H1 (cell line): ENCODE results near the gene SNED1. TPM values are rescaled to one million over a fixed set of nuclear protein-coding genes. Genes with fewer than 3 reads are reported as not detected.

Experiments
- CTCF ChIA-PET: fragments of 300-600 bp; sonication (Branson Sonifier 250); formaldehyde crosslinking; loops from one replicate; lab custom pipeline; 2021; ENCODE audit not compliant: partially characterized antibody; lab: Charles Lee
- POLR2A ChIA-PET: fragments of 300-600 bp; sonication (Branson Sonifier 250); formaldehyde crosslinking; loops from one replicate; lab custom pipeline; 2021; ENCODE audit warnings: inconsistent platforms; ENCODE audit not compliant: partially characterized antibody; lab: Charles Lee
- DNase-seq, 2 experiments: peaks; one replicate each; pipeline versions ENCODE4 v3.0.0 to v3.0.0-alpha.2; 2010 to 2022; ENCODE audit warnings: low spot score in 2 of 2, low read depth in 1 of 2, mixed read lengths in 1 of 2
- FAIRE-seq: peaks from 2 replicates; lab custom pipeline; 2011; peaks lifted over from hg19 to GRCh38; lab: Jason Lieb, UNC
- H2AFZ ChIP-seq: 2 replicates; pipeline ENCODE4 v1.8.1; 2012; ENCODE audit warnings: low read length, inconsistent platforms
- H2AK5ac ChIP-seq: 2 replicates; pipeline ENCODE4 v1.6.1; 2013; ENCODE audit warnings: low read depth, low read length
- H2BK120ac ChIP-seq: replicated peaks from 2 replicates; pipeline ENCODE3; 2013; ENCODE audit warnings: low read depth, low read length, inconsistent platforms
- H2BK12ac ChIP-seq: 2 replicates; pipeline ENCODE4 v1.6.1; 2013; ENCODE audit warnings: low read depth, low read length
- H2BK15ac ChIP-seq: 2 replicates; pipeline ENCODE4 v1.6.1; 2013; ENCODE audit warnings: low read length
- H2BK20ac ChIP-seq: 2 replicates; pipeline ENCODE4 v1.6.1; 2013; ENCODE audit warnings: low read length
- H2BK5ac ChIP-seq: 2 replicates; pipeline ENCODE4 v1.6.1; 2013; ENCODE audit warnings: low read depth, low read length
- H3K14ac ChIP-seq: 2 replicates; pipeline ENCODE4 v1.6.1; 2013; ENCODE audit warnings: inconsistent platforms; ENCODE audit not compliant: insufficient read length
- H3K18ac ChIP-seq: 2 replicates; pipeline ENCODE4 v1.6.1; 2013; ENCODE audit warnings: low read length; ENCODE audit errors: extremely low read depth
- H3K23ac ChIP-seq: 2 replicates; pipeline ENCODE4 v1.6.1; 2013; ENCODE audit warnings: inconsistent platforms; ENCODE audit not compliant: insufficient read length
- H3K23me2 ChIP-seq: 2 replicates; pipeline ENCODE4 v1.6.1; 2013; ENCODE audit warnings: low read depth, low read length
- H3K27ac ChIP-seq: 2 replicates; pipeline ENCODE4 v1.6.1; 2011; ENCODE audit warnings: low read depth, low read length, inconsistent platforms
- H3K27me3 ChIP-seq, 4 experiments: replicated peaks in 1 of 4; 1 replicate in 1 of 4; 2 replicates in 3 of 4; pipeline versions ENCODE4 v1.6.1 to v1.8.1; 2011 to 2013; ENCODE audit warnings: low read length in 3 of 4, mild to moderate bottlenecking in 3 of 4, inconsistent platforms in 2 of 4, mixed read lengths in 2 of 4, moderate library complexity in 1 of 4; ENCODE audit not compliant: control insufficient read depth in 3 of 4, insufficient read depth in 3 of 4; ENCODE audit errors: extremely low read depth in 1 of 4
- H3K36me3 ChIP-seq, 4 experiments: 2 replicates each; pipeline versions ENCODE4 v1.6.1 to v1.8.1; 2011 to 2013; ENCODE audit warnings: mild to moderate bottlenecking in 4 of 4, low read length in 3 of 4, moderate library complexity in 2 of 4, control low read depth in 1 of 4, inconsistent platforms in 1 of 4; ENCODE audit not compliant: insufficient read depth in 4 of 4, control insufficient read depth in 2 of 4
- H3K4ac ChIP-seq: replicated peaks from 2 replicates; pipeline ENCODE3; 2013; ENCODE audit warnings: low read length, low read depth, mixed read lengths, inconsistent platforms; ENCODE audit not compliant: insufficient read length
- H3K4me1 ChIP-seq, 4 experiments: replicated peaks in 1 of 4; 1 replicate in 1 of 4; 2 replicates in 3 of 4; pipeline versions ENCODE4 v1.6.1 to v1.8.1; 2011 to 2013; ENCODE audit warnings: low read length in 3 of 4, inconsistent platforms in 2 of 4, mixed read lengths in 1 of 4; ENCODE audit not compliant: insufficient read depth in 4 of 4, control insufficient read depth in 3 of 4
- H3K4me2 ChIP-seq, 2 experiments: 2 replicates each; pipeline versions ENCODE4 v1.6.1 to v1.8.1; 2011 to 2013; ENCODE audit warnings: low read depth in 2 of 2, low read length in 2 of 2, control low read depth in 1 of 2, inconsistent platforms in 1 of 2, mild to moderate bottlenecking in 1 of 2; ENCODE audit not compliant: insufficient read depth in 1 of 2
- H3K4me3 ChIP-seq, 4 experiments: fragments of 200-600, 300-600 bp in 1 of 4; sonication (generic), shearing (Covaris generic), sonication (Bioruptor Twin) in 1 of 4; 2 replicates each; pipeline versions ENCODE4 v1.5.1 to v1.8.1; 2011 to 2016; ENCODE audit warnings: low read length in 4 of 4, low read depth in 3 of 4, control low read depth in 2 of 4, inconsistent platforms in 2 of 4, mild to moderate bottlenecking in 2 of 4, mixed read lengths in 1 of 4, moderate library complexity in 1 of 4; ENCODE audit not compliant: insufficient read depth in 2 of 4; ENCODE audit errors: extremely low read depth in 1 of 4
- H3K56ac ChIP-seq: replicated peaks from 2 replicates; pipeline ENCODE3; 2013; ENCODE audit warnings: low read depth, mild to moderate bottlenecking, mixed read lengths, low read length, inconsistent platforms; ENCODE audit not compliant: insufficient read length
- H3K79me1 ChIP-seq: 2 replicates; pipeline ENCODE4 v1.6.1; 2013; ENCODE audit warnings: low read depth, low read length, control low read depth
- H3K79me2 ChIP-seq, 2 experiments: 2 replicates each; pipeline versions ENCODE4 v1.6.1 to v1.8.1; 2012 to 2013; ENCODE audit warnings: low read length in 2 of 2, mild to moderate bottlenecking in 2 of 2, inconsistent platforms in 1 of 2; ENCODE audit not compliant: insufficient read depth in 2 of 2, control insufficient read depth in 1 of 2
- H3K9ac ChIP-seq, 4 experiments: replicated peaks in 1 of 4; 1 replicate in 1 of 4; 2 replicates in 3 of 4; pipeline versions ENCODE4 v1.6.1 to v1.8.1; 2011 to 2013; ENCODE audit warnings: low read depth in 3 of 4, low read length in 3 of 4, control low read depth in 2 of 4, mild to moderate bottlenecking in 2 of 4, moderate library complexity in 2 of 4, inconsistent platforms in 1 of 4; ENCODE audit errors: extremely low read depth in 1 of 4
- H3K9me3 ChIP-seq, 2 experiments: 2 replicates each; pipeline versions ENCODE4 v1.6.1 to v1.8.1; 2012 to 2013; ENCODE audit warnings: mild to moderate bottlenecking in 2 of 2, moderate library complexity in 2 of 2, control low read depth in 1 of 2, inconsistent platforms in 1 of 2, low read depth in 1 of 2, low read length in 1 of 2, mixed read lengths in 1 of 2; ENCODE audit not compliant: insufficient read depth in 2 of 2
- H4K20me1 ChIP-seq, 2 experiments: replicated peaks in 1 of 2; 2 replicates each; pipeline versions ENCODE3 to v1.8.1; 2011 to 2013; ENCODE audit warnings: inconsistent platforms in 2 of 2, low read length in 2 of 2, mild to moderate bottlenecking in 1 of 2; ENCODE audit not compliant: insufficient read depth in 2 of 2, control insufficient read depth in 1 of 2
- H4K5ac ChIP-seq: 2 replicates; pipeline ENCODE4 v1.6.1; 2013; ENCODE audit warnings: low read length, low read depth, mixed read lengths, inconsistent platforms; ENCODE audit not compliant: insufficient read length
- H4K8ac ChIP-seq: 2 replicates; pipeline ENCODE4 v1.8.0; 2013; ENCODE audit warnings: mild to moderate bottlenecking, moderate library complexity, low read length, inconsistent platforms; ENCODE audit not compliant: insufficient read depth; ENCODE audit errors: extremely low read depth
- H4K91ac ChIP-seq: replicated peaks from 2 replicates; pipeline ENCODE3; 2013; ENCODE audit warnings: low read length, mixed read lengths, inconsistent platforms; ENCODE audit not compliant: insufficient read length
- CHD2 ChIP-seq: IDR thresholded peaks from 2 replicates; pipeline ENCODE4 v1.6.1; 2012; ENCODE audit warnings: low read length, improper control_type of control experiment
- EP300 ChIP-seq, 2 experiments: IDR thresholded peaks; 1 replicate in 1 of 2; 2 replicates in 1 of 2; pipeline ENCODE4 v1.6.1; 2011 to 2012; ENCODE audit warnings: low read depth in 2 of 2, low read length in 2 of 2, mild to moderate bottlenecking in 2 of 2, borderline replicate concordance in 1 of 2, inconsistent platforms in 1 of 2, moderate library complexity in 1 of 2
- NANOG ChIP-seq: IDR thresholded peaks from 2 replicates; pipeline ENCODE4 v1.6.1; 2011; ENCODE audit warnings: low read length, low read depth, mild to moderate bottlenecking, inconsistent platforms; ENCODE audit not compliant: insufficient read depth, poor library complexity, severe bottlenecking
- NRF1 ChIP-seq: IDR thresholded peaks from 2 replicates; pipeline ENCODE4 v1.6.1; 2011; ENCODE audit warnings: mild to moderate bottlenecking, low read depth, low read length, improper control_type of control experiment
- RBBP5 ChIP-seq: IDR thresholded peaks from 2 replicates; pipeline ENCODE4 v1.7.1; 2012; ENCODE audit warnings: low read depth, mild to moderate bottlenecking, inconsistent platforms, low read length, moderate library complexity, borderline replicate concordance
- RXRA ChIP-seq: IDR thresholded peaks from 2 replicates; pipeline ENCODE4 v1.6.1; 2011; ENCODE audit warnings: low read depth, mild to moderate bottlenecking, low read length, moderate library complexity; ENCODE audit not compliant: insufficient read depth
- SIN3A ChIP-seq, 2 experiments: IDR thresholded peaks in 1 of 2; conservative IDR thresholded peaks in 1 of 2; 2 replicates each; pipeline ENCODE4 v1.6.1; 2011 to 2012; ENCODE audit warnings: low read length in 2 of 2, improper control_type of control experiment in 1 of 2, low read depth in 1 of 2, mild to moderate bottlenecking in 1 of 2
- SP1 ChIP-seq: IDR thresholded peaks from 2 replicates; pipeline ENCODE4 v1.6.1; 2011; ENCODE audit warnings: low read depth, low read length
- SP2 ChIP-seq: IDR thresholded peaks from 2 replicates; pipeline ENCODE4 v1.6.1; 2012; ENCODE audit warnings: mild to moderate bottlenecking, low read length, inconsistent platforms
- TAF1 ChIP-seq: IDR thresholded peaks from 2 replicates; pipeline ENCODE4 v1.6.1; 2011; ENCODE audit warnings: mild to moderate bottlenecking, low read depth, low read length
- USF2 ChIP-seq: IDR thresholded peaks from 2 replicates; pipeline ENCODE4 v1.6.1; 2011; ENCODE audit warnings: low read length, improper control_type of control experiment
- WGBS, 2 experiments: shearing (Covaris generic) in 1 of 2; methylation state at CpG; one replicate each; pipeline versions ENCODE4 v1.1.6 to v1.1.7; 2013 to 2015; ENCODE audit warnings: low lambda C conversion rate in 2 of 2, mixed read lengths in 2 of 2, inconsistent platforms in 1 of 2, low coverage in 1 of 2, missing lambda C conversion rate in 1 of 2; ENCODE audit not compliant: insufficient replicate concordance in 2 of 2, insufficient coverage in 1 of 2, insufficient read length in 1 of 2; ENCODE audit errors: extremely low coverage in 1 of 2, missing lambda C conversion rate in 1 of 2; 5-methylcytosine and 5-hydroxymethylcytosine counted together
- polyA plus RNA-seq, 7 experiments: library from polyadenylated mRNA; depleted of rRNA in 3 of 7; stranded (reverse) in 5 of 7; unstranded in 2 of 7; fragments of >200 nt in 5 of 7; fragments of 200-250 nt in 2 of 7; gene quantifications; 1 replicate in 5 of 7; 2 replicates in 1 of 7; 4 replicates in 1 of 7; pipeline versions ENCODE4 v1.2.1 to v1.2.3, GENCODE V29; 2011 to 2013; ENCODE audit warnings: missing spikeins in 2 of 7, mixed read lengths in 2 of 7
- total RNA-seq: library from RNA; stranded (reverse); fragmentation: NEBNext Ultra II Directional; extraction: Animal tissue kit (Norgen Biotek cat#: 25700); gene quantifications from 2 replicates; pipeline ENCODE4 v1.2.1, GENCODE V29; 2021

SNED1 gene
- total and polyA plus RNA-seq, 2 of the 8 experiments (the other 6 are each of a cell fraction or from before 2014, with no cell fraction given): 1.9 TPM

- Histone ChIP-seq H4K20me1 (peaks cover 1 to 9% of the 10 kb centered on the region in 2 experiments), H2AFZ (no peak overlapping the region), H4K5ac (no peak overlapping the region), H3K4me2 (no peak overlapping the region), H3K36me3 (no peaks in the 10 kb centered on the region), H2BK12ac (no peak overlapping the region), H3K4me1 (no peaks in the 10 kb centered on the region), H3K79me1 (no peaks in the 10 kb centered on the region), H2BK120ac (no peak overlapping the region), H3K4ac (no peak overlapping the region), H3K14ac (no peak overlapping the region), H3K79me2 (no peaks in the 10 kb centered on the region), H2BK20ac (no peak overlapping the region), H3K56ac (no peak overlapping the region), H3K18ac (no peak overlapping the region), H3K9me3 (no peaks in the 10 kb centered on the region), H2AK5ac (no peak overlapping the region), H3K23ac (no peak overlapping the region), H4K8ac (no peak overlapping the region), H3K4me3 (no peak overlapping the region), H3K23me2 (no peaks in the 10 kb centered on the region), H3K9ac (no peak overlapping the region), H2BK5ac (no peak overlapping the region), H3K27ac (no peak overlapping the region), H2BK15ac (no peak overlapping the region), H3K27me3 (no peaks in the 10 kb centered on the region), H4K91ac (no peak overlapping the region)
- WGBS, 2 experiments: 86% methylated on average over 6 of the region's 6 CpGs; no CpG with 5 or more reads in 1 of the 2 experiments
- ChIA-PET CTCF (interaction anchor here (1.5 kb wide), 1 partner anchor 64 kb away, joined by 4 read pairs; no protein-coding TSS in a partner anchor), POLR2A (no interaction called here)
- FAIRE-seq (no peak), DNase-seq (no peak)
- TF ChIP-seq SP1 (no peak), NRF1 (no peak), EP300 (IDR thresholded peaks at IDR 0.05; ENCODE audit: borderline replicate concordance in 1 of 2, low read depth in 2 of 2, low read length in 2 of 2) (no peak), SIN3A (conservative IDR thresholded peaks at IDR 0.05 in 1 of 2, IDR thresholded peaks at IDR 0.05 in 1 of 2; ENCODE audit: low read depth in 1 of 2, low read length in 2 of 2) (no peak), USF2 (no peak), CHD2 (no peak), SP2 (no peak), NANOG (no peak), RXRA (no peak), RBBP5 (no peak), TAF1 (no peak)
Observed at GRCh38 chr2:241047253-241048010, 49.0 kb downstream of the SNED1 start.
